M059J (cell line): Measurements from ENCODE around the gene CAAP1. TPM values are rescaled to one million over a fixed set of nuclear protein-coding genes. Genes with fewer than 3 reads are reported as not detected.
"Not testable (repeated sequence)": the region's sequence is repeated elsewhere in the genome, so short reads cannot be mapped to it uniquely, and the experiment has no call there.

Experiments used
- DNase-seq: peaks from one replicate; pipeline ENCODE4 v3.0.0-alpha.2; 2012; ENCODE audit warnings: low read depth
- total RNA-seq: library from RNA; depleted of rRNA; stranded (reverse); fragments of >200 nt; shearing (Covaris generic); gene quantifications from 2 replicates; pipeline ENCODE4 v1.2.3, GENCODE V29; 2014; rRNA removed

Gene CAAP1, protein sequence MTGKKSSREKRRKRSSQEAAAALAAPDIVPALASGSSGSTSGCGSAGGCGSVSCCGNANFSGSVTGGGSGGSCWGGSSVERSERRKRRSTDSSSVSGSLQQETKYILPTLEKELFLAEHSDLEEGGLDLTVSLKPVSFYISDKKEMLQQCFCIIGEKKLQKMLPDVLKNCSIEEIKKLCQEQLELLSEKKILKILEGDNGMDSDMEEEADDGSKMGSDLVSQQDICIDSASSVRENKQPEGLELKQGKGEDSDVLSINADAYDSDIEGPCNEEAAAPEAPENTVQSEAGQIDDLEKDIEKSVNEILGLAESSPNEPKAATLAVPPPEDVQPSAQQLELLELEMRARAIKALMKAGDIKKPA
- 19.5 and 32.7 TPM in 2 replicates for total RNA-seq

DNA sequence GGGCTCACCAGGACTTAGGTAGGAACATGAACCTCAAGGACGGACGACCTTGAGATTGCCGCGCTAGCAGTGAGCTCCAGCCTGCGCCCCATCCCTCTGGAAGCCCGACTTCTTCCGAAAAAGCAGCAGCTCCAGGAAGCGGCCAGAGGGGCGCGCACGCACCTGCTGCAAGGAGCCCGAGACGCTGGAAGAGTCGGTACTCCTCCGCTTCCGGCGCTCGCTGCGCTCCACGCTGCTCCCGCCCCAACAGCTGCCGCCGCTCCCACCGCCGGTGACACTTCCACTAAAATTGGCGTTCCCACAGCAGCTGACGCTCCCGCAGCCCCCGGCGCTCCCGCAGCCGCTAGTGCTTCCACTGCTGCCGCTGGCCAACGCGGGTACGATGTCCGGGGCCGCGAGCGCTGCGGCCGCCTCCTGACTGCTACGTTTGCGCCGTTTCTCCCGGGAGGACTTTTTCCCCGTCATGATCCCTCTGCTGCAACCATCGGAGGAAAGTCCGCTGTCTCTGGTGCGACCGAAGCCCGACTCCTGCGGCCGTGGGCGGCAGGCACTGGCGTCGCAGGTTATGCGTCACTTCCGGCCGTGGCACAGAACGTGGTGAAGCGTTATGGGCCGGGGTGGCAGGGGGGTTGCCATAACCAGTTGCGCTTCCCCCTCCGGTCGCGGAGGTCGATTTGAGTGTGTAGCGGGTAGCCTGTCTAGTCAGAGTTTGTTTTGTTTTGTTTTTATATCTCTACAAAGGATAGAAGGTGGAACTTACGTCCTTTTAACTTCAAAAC, at the start of gene CAAP1:
Gene CAAP1, minus strand, starts transcription at position 552 of the 779 bp plus-strand sequence. Its CDS starts 87 bp downstream, at position 465.
- peak; percentile 94 for DNase-seq

GRCh38 chr9:26940779-26941178, 48.2 kb upstream of the CAAP1 start:
- no peak for DNase-seq

DNA sequence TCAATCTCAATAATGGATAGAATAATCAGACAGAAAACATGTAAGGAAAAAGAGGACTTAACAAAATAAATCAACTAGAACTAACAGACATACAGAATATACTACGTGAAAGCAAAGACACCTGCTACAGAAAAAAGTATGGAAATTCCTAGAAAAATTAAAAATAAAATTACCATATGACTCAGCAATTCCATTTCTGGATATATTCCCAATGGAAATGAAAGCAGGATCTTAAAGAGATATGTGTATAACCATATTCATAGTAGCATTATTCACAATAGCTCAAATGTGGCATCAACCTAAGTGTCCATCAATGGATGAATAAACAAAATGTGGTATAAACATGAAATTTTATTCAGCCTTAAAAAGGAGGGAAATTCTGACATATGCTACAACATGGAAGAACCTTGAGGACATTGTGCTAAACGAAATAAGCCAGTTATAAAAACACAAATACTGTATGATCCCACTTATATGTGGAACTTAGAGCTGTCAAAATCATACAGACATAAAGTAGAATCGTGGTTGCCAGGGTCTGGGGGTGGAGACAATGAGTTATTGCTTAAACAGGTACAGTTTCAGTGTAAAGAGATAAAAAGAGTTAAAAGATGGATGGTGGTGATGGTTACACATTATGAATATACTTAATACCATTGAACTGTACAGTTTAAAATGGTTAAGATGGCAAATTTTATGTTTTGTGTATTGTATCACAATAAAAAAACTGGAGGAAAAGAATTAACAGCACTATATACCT, 47.5 kb upstream of the CAAP1 start:
- DNase-seq, result no peak

DNA sequence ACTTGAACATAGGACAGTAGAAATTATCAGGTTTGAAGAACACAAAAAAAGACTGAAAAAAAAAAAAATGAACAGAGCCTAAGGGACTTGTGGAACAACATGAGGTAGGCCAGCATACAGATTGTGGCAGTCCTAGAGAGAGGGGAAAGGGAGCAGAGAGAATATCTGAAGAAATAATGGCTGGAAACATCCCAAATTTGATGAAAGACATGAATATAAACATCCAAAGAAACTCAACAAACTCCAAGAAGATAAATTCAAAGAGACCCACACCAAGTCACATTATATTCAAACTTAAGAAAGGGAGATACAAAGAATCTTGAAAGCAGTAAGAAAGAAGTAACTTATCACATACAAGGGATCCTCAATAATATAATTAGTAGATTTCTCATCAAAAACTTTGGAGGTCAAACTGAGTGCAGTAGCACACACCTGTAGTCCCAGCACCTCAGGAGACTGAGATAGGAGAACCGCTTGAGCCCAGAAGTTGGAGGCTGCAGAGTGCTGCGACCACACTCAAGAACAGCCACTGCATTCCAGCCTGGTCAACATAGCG, 45.3 kb upstream of the CAAP1 start:
- DNase-seq, result no peak

GRCh38 chr9:26935847-26936246, 43.2 kb upstream of the CAAP1 start:
- DNase-seq, result no peak

- no peak for DNase-seq
Observed at GRCh38 chr9:26928902-26929495, 36.4 kb upstream of the CAAP1 start.

DNA sequence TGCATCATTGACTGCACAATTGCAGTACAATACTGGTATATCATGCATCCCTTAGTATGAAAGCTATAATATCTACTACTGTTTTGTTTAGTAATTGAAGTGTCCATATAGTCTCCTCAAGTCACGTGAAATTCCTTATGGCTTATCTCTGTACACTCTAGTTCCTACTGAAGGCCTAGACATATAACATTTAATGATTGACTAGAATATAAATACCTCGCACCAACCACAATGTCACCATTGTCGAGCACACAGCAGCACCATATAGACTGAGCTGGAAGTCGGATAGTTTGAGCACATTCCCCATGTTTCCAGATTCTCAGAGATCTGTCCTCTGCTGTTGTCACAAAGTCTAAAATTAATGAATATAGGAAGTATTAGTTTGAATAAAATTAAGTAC, 33.0 kb upstream of the CAAP1 start:
- DNase-seq, result no peak

DNA sequence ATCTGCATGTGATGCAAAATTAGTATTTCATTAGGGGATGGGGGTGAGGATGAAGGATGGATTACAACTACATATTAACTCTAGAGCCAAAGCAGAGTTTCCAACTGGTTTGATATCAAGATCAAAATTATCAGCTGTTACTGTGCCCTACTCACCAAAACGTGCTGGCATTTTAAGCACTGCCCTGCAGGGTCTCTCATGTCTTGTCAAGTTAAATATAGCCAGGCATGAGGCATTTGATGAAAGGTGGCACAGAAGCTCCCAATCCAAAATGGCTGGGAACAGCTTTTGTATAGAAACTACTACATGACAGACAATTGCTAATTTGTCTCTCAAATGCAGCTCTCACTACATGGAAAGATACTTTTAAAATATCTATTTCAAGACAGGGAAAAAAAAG, 27.1 kb upstream of the CAAP1 start:
- DNase-seq, result no peak

- no peak for DNase-seq
Observed at GRCh38 chr9:26913138-26913668, 20.6 kb upstream of the CAAP1 start.

DNA sequence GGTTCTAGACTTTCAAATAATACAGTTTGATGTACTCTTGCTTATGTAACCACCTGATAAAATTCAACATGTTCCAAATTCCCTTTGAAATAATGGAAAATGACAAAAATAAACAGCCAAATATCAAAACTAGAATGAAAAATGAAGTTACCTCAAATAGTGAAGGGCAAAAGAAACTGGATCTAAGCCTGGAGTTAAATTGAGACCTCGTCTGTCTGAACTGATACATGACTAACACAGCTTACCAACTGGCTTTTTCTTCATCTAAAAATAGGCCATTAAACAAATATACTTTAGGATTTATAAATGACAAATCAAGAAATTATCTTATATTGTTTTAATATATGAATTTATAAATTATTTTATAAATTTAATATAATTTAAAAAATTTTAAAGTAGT, 12.1 kb upstream of the CAAP1 start:
- DNase-seq, result no peak

- no peak for DNase-seq
Observed at GRCh38 chr9:26904070-26904469, 11.5 kb upstream of the CAAP1 start.

DNA sequence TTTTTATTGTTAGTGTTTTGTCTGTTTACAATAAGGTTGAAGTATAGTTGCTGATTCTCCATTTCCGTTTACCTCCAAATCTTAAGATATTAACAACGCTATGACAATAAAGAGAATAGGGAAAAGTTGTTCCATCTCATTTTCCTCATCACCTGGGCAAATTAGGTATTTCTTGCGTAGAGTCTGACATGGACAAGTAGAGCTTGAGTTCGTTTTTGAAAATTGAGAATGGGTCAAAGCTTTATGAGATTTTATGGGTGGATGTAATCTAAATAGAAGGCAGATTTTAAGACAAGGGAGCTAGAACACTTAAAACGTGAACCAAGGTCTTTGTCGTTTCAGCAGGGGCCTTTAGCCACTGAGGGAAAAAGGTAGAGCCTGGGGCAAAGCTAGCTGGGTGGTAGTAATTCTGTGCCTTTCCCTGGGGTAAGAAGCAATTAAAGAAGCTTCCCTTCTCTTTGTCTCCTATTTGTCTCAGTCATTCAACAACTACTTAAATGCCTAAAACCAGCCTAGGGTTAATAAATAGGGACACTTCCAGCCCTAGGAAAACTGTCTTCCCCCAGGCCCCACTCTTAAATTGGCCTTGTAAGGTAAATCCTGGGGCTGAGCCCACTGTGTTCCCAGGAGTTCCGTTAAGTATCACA, 551 bp upstream of the CAAP1 start:
- DNase-seq, result no peak

- no peak for DNase-seq
Observed at GRCh38 chr9:26891726-26892125, 876 bp downstream of the CAAP1 start.

GRCh38 chr9:26888271-26888670, 4.3 kb downstream of the CAAP1 start:
- peak; percentile 27 for DNase-seq

GRCh38 chr9:26882154-26882553, 10.4 kb downstream of the CAAP1 start:
- no peak for DNase-seq

DNA sequence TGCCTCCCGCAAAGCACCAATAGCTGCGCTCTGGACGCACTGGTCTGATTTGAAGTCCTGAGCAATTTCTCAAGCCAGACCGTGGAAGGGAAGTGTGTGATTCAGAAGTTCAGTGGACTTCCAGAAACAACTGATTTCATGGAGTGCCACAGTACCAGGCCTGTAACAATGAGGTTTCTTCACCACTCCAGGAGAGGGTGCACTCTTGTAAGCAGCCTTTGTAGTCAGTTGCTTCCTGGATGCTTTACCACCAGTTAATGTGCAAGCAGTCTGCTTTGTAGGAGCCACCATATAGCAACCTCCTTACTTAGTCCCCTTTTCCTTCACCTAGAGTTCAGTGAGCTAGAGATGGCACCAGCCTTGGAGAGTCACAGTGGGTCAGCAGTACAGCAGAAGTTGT, 12.3 kb downstream of the CAAP1 start:
- DNase-seq, result no peak

DNA sequence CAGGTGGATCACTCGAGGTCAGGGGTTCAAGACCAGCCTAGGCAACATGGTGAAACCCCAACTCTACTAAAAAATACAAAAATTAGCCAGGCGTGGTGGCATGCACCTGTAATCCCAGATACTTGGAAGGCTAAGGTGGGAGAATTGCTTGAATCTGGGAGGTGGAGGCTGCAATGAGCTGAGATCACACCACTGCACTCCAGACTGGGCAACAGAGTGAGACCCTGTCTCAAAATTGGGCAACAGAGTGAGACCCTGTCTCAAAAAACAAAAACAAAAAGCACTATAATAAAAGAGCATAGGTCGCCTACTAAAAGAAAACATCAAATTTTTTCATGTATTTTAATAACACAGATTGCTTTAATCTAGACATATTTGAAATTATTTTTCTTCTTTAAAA, 17.4 kb downstream of the CAAP1 start:
- not testable (repeated sequence) for DNase-seq

GRCh38 chr9:26870292-26870691, 22.3 kb downstream of the CAAP1 start:
- no peak for DNase-seq

GRCh38 chr9:26863074-26863473, 29.5 kb downstream of the CAAP1 start:
- DNase-seq, result peak; percentile 21

- peak; percentile 69 for DNase-seq
Observed at GRCh38 chr9:26856413-26857032, 36.1 kb downstream of the CAAP1 start.
